K562 (cell line): ENCODE results near the gene PAK1IP1. TPM values are rescaled to one million over a fixed set of nuclear protein-coding genes. Genes with fewer than 3 reads are reported as not detected.

ENCODE experiments used
- HDGF ChIP-seq: fragments of 450-650 bp; IDR thresholded peaks from 2 replicates; pipeline ENCODE4 v1.6.1; 2016
- NBN ChIP-seq: fragments of 450-650 bp; IDR thresholded peaks from 2 replicates; pipeline ENCODE4 v1.6.1; 2016; ENCODE audit warnings: low read depth, mild to moderate bottlenecking
- POLR3A ChIP-seq: IDR thresholded peaks from 2 replicates; pipeline ENCODE4 v1.6.1; 2011; ENCODE audit warnings: borderline replicate concordance, mild to moderate bottlenecking, moderate library complexity; ENCODE audit not compliant: insufficient read length, insufficient read depth; ENCODE audit errors: extremely low read depth
- ZBTB1 ChIP-seq: sonication (generic); formaldehyde crosslinking; IDR thresholded peaks from 2 replicates; pipeline ENCODE4 v1.8.1; 2023; ENCODE audit warnings: missing genetic modification reagents, low read depth, mild to moderate bottlenecking, borderline replicate concordance
- ZNF217 ChIP-seq: sonication (generic); formaldehyde crosslinking; IDR thresholded peaks from 2 replicates; pipeline ENCODE4 v1.8.0; 2022; ENCODE audit warnings: mild to moderate bottlenecking, missing genetic modification reagents
- ZNF318 ChIP-seq, 2 experiments: fragments of 450-650 bp; IDR thresholded peaks; 2 replicates each; pipeline ENCODE4 v1.6.1; 2016; ENCODE audit warnings: mild to moderate bottlenecking in 2 of 2, borderline replicate concordance in 1 of 2, low read depth in 1 of 2, moderate library complexity in 1 of 2
- polyA plus RNA-seq, 8 experiments: library from polyadenylated mRNA; depleted of rRNA in 4 of 8; stranded (reverse) in 5 of 8; unstranded in 3 of 8; fragments of >200 nt; fragmentation: Nextera tagmentation in 2 of 8; fragmentation: Illumina TruSeq in 1 of 8; extraction: Ambion mirVana in 2 of 8; extraction: Trizol in 1 of 8; gene quantifications; 2 replicates each; pipeline versions ENCODE4 v1.2.1 to v1.2.3, GENCODE V29; 2011 to 2014; ENCODE audit warnings: inconsistent platforms in 1 of 8, missing spikeins in 1 of 8
- total RNA-seq, 7 experiments: library from RNA; depleted of rRNA in 6 of 7; stranded (reverse); fragments of >200 nt in 6 of 7; fragmentation: Illumina TruSeq in 2 of 7; extraction: Trizol in 2 of 7; gene quantifications; 2 replicates each; pipeline versions ENCODE4 v1.2.1 to v1.2.3, GENCODE V29; 2011 to 2021; ENCODE audit warnings: low replicate concordance in 1 of 7
- TF ChIP-seq, protein P1 (sequence below), 2 experiments: fragments of 450-650 bp in 1 of 2; sonication (generic) in 1 of 2; formaldehyde crosslinking in 1 of 2; IDR thresholded peaks; 2 replicates each; pipeline versions ENCODE4 v1.7.1 to v1.9.0; 2016 to 2022; ENCODE audit warnings: inconsistent platforms in 1 of 2, mild to moderate bottlenecking in 1 of 2, missing genetic modification reagents in 1 of 2

PAK1IP1 gene
- total and polyA plus RNA-seq, 9 of the 15 experiments (the other 6 are each of a cell fraction or from before 2014, with no cell fraction given), result 50.0 to 200 (median 87.0) TPM

DNA sequence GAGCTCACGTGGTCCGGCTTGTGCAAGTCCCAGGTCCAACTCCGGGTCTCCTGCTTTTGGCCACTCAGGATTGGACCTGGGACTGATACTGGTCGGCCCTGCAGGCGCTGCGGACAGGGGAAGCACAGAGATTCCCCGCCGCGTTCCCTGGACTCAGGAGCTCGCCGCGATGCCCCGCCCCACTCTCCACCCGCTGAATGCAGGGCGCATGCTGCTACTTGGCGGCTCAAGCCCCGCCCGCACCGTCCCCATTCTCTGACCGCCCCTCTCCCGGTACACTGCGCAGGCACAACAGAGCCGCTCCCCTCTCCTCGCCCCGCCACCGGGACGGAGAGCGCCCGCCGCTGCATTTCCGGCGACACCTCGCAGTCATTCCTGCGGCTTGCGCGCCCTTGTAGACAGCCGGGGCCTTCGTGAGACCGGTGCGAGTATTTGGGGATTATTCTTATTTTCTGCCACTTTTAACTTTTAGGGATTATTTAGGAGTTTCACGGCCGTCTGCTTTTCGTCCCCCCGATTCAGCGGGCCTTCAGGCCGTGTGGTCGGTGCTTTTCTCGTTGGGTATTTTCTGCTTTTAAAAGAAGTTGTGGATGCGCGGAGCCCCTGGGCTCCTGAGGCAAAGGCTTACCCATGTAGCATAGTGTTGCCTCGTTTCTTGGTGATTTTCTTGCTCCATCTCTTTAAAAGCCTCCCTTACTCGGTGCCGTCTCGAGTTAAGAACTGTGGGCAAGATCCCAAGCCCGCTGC is 28.2 kb downstream of the PAK1IP1 start, which contains the start of gene TMEM14C (continued):
- TF ChIP-seq, protein P1, sequence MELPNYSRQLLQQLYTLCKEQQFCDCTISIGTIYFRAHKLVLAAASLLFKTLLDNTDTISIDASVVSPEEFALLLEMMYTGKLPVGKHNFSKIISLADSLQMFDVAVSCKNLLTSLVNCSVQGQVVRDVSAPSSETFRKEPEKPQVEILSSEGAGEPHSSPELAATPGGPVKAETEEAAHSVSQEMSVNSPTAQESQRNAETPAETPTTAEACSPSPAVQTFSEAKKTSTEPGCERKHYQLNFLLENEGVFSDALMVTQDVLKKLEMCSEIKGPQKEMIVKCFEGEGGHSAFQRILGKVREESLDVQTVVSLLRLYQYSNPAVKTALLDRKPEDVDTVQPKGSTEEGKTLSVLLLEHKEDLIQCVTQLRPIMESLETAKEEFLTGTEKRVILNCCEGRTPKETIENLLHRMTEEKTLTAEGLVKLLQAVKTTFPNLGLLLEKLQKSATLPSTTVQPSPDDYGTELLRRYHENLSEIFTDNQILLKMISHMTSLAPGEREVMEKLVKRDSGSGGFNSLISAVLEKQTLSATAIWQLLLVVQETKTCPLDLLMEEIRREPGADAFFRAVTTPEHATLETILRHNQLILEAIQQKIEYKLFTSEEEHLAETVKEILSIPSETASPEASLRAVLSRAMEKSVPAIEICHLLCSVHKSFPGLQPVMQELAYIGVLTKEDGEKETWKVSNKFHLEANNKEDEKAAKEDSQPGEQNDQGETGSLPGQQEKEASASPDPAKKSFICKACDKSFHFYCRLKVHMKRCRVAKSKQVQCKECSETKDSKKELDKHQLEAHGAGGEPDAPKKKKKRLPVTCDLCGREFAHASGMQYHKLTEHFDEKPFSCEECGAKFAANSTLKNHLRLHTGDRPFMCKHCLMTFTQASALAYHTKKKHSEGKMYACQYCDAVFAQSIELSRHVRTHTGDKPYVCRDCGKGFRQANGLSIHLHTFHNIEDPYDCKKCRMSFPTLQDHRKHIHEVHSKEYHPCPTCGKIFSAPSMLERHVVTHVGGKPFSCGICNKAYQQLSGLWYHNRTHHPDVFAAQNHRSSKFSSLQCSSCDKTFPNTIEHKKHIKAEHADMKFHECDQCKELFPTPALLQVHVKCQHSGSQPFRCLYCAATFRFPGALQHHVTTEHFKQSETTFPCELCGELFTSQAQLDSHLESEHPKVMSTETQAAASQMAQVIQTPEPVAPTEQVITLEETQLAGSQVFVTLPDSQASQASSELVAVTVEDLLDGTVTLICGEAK (IDR thresholded peaks at IDR 0.05), result peak; percentile 81
- TF ChIP-seq, protein P1 (CRISPR knock-in tag; IDR thresholded peaks at IDR 0.05), result no peak
- TF ChIP-seq ZNF318 (IDR thresholded peaks at IDR 0.05; ENCODE audit: borderline replicate concordance in 1 of 2, low read depth in 1 of 2), result peak in 1 of 2 experiments; percentile 58; a peak in 2 of 4 replicates
- TF ChIP-seq ZBTB1 (CRISPR knock-in tag), result no peak
- TF ChIP-seq POLR3A, result no peak
- TF ChIP-seq NBN, result no peak; the same call in 1 of the 2 replicates
- TF ChIP-seq ZNF217, result no peak
- no peak for TF ChIP-seq HDGF
